OCI-LY7 (cell line): Measurements from ENCODE around the gene AMDHD1. TPM values are rescaled to one million over a fixed set of nuclear protein-coding genes. Genes with fewer than 3 reads are reported as not detected.

Experiments
- BruUV-seq: library from RNA; stranded (reverse); fragments of 400-500 nt; replicated peaks from 2 replicates; lab custom pipeline; 2021; lab: Mats Ljungman, UMichigan
- CTCF ChIA-PET: fragments of 300-600 bp; sonication (Branson Sonifier 250); formaldehyde crosslinking; loops from one replicate; lab custom pipeline; 2022; ENCODE audit warnings: antibody characterized with exemption; ENCODE audit not compliant: unreplicated experiment; lab: Charles Lee
- POLR2A ChIA-PET: fragments of 300-600 bp; sonication (Branson Sonifier 250); formaldehyde crosslinking; loops from one replicate; lab custom pipeline; 2022; ENCODE audit warnings: antibody characterized with exemption; lab: Charles Lee
- DNase-seq: peaks from one replicate; pipeline ENCODE4 v3.0.0-alpha.2; 2015; ENCODE audit warnings: low spot score
- H2AFZ ChIP-seq: fragments of 200-600 bp; sonication (generic), shearing (Covaris generic); 2 replicates; pipeline ENCODE4 v1.6.1; 2014; ENCODE audit warnings: mild to moderate bottlenecking, antibody characterized with exemption, low read length, moderate library complexity
- H3K27ac ChIP-seq: fragments of 200-600 bp; sonication (generic); 2 replicates; pipeline ENCODE4 v1.5.1; 2014; ENCODE audit warnings: mixed run types, low read depth, mild to moderate bottlenecking, moderate library complexity, low read length, inconsistent platforms; ENCODE audit not compliant: poor library complexity, severe bottlenecking
- H3K36me3 ChIP-seq: fragments of 200-600 bp; sonication (generic); 2 replicates; pipeline ENCODE4 v1.6.1; 2014; ENCODE audit warnings: mild to moderate bottlenecking, antibody characterized with exemption, low read length, moderate library complexity, mixed read lengths; ENCODE audit not compliant: insufficient read depth
- H3K4me1 ChIP-seq: fragments of 200-600 bp; sonication (generic); 2 replicates; pipeline ENCODE4 v1.5.1; 2014; ENCODE audit warnings: mild to moderate bottlenecking, low read length; ENCODE audit not compliant: insufficient read depth, poor library complexity, severe bottlenecking
- H3K4me2 ChIP-seq: fragments of 200-600 bp; sonication (generic); 2 replicates; pipeline ENCODE4 v1.6.1; 2014; ENCODE audit warnings: mild to moderate bottlenecking, low read length
- H3K4me3 ChIP-seq: fragments of 200-600 bp; sonication (generic); 2 replicates; pipeline ENCODE4 v1.5.1; 2014; ENCODE audit warnings: mild to moderate bottlenecking, low read depth, low read length; ENCODE audit not compliant: poor library complexity, severe bottlenecking
- H3K79me2 ChIP-seq: fragments of 200-600 bp; sonication (generic); 2 replicates; pipeline ENCODE4 v1.6.1; 2016; ENCODE audit warnings: low read depth, mild to moderate bottlenecking, low read length, moderate library complexity, mixed read lengths; ENCODE audit not compliant: insufficient read depth
- H3K9me2 ChIP-seq: fragments of 200-600 bp; sonication (generic); 2 replicates; pipeline ENCODE4 v1.6.1; 2016; ENCODE audit warnings: mild to moderate bottlenecking, low read length, mixed read lengths; ENCODE audit not compliant: insufficient read depth
- H3K9me3 ChIP-seq: fragments of 200-600 bp; sonication (generic); 2 replicates; pipeline ENCODE4 v1.6.1; 2014; ENCODE audit warnings: mild to moderate bottlenecking, mixed run types, low read length, mixed read lengths
- H4K20me1 ChIP-seq: fragments of 200-600 bp; sonication (generic); 2 replicates; pipeline ENCODE4 v1.6.1; 2014; ENCODE audit warnings: mild to moderate bottlenecking, antibody characterized with exemption, low read length, moderate library complexity, mixed read lengths; ENCODE audit not compliant: insufficient read depth
- CTCF ChIP-seq: fragments of 200-600 bp; sonication (generic); conservative IDR thresholded peaks from 2 replicates; pipeline ENCODE4 v1.5.1; 2014; ENCODE audit warnings: mild to moderate bottlenecking, antibody characterized with exemption, low read length, moderate library complexity, mixed read lengths
- EZH2phosphoT487 ChIP-seq: fragments of 200-600 bp; sonication (generic); IDR thresholded peaks from 2 replicates; pipeline ENCODE4 v1.6.1; 2018; ENCODE audit warnings: low read depth, borderline replicate concordance, mild to moderate bottlenecking, mixed run types, antibody characterized with exemption, low read length, moderate library complexity, mixed read lengths
- intact Hi-C: fragments of 100-400 bp; cut with micrococcal nuclease; formaldehyde crosslinking; loops from one replicate; pipeline ENCODE4 v1.10.0; 2022; ENCODE audit not compliant: unreplicated experiment
- total RNA-seq, 2 experiments: library from RNA; depleted of rRNA in 1 of 2; stranded (reverse); fragments of >200 nt in 1 of 2; shearing (Covaris generic) in 1 of 2; gene quantifications; 2 replicates each; pipeline ENCODE4 v1.2.3, GENCODE V29; 2014 to 2022

Gene AMDHD1
- total RNA-seq, 2 experiments from 2014 or later, result 0.50 to 2.8 TPM

- H3K9me2 ChIP-seq, result no peaks in the 10 kb centered on the region
- H3K36me3 ChIP-seq, result no peaks in the 10 kb centered on the region
- TF ChIP-seq CTCF, result no peak
- no peak for TF ChIP-seq EZH2phosphoT487
- no peaks in the 10 kb centered on the region for H4K20me1 ChIP-seq
- no TSS peak for BruUV-seq
- ChIA-PET CTCF (no interaction called here), POLR2A (interaction anchor here (0.5 to 1.0 kb wide), 3 partner anchors 20 to 410 kb away, joined by 3 read pairs; no protein-coding TSS in a partner anchor)
- intact Hi-C loops, result no loop called here
- no peak overlapping the region for H2AFZ ChIP-seq
- peaks cover 16% of the 10 kb centered on the region for H3K4me1 ChIP-seq
- no peaks in the 10 kb centered on the region for H3K79me2 ChIP-seq
- H3K4me3 ChIP-seq, result no peak overlapping the region
- no peak for DNase-seq
- H3K27ac ChIP-seq, result no peak overlapping the region
- H3K9me3 ChIP-seq, result no peaks in the 10 kb centered on the region
- H3K4me2 ChIP-seq, result no peak overlapping the region
These were observed 32.4 kb downstream of the AMDHD1 start for GRCh38 chr12:95975491-95975890.

- Histone ChIP-seq H3K4me1 (peaks cover 16% of the 10 kb centered on the region), H4K20me1 (no peaks in the 10 kb centered on the region), H3K36me3 (no peaks in the 10 kb centered on the region), H3K79me2 (no peaks in the 10 kb centered on the region), H3K9me3 (no peaks in the 10 kb centered on the region), H2AFZ (no peak overlapping the region), H3K4me3 (no peak overlapping the region), H3K4me2 (no peak overlapping the region), H3K9me2 (no peaks in the 10 kb centered on the region), H3K27ac (no peak overlapping the region)
- ChIA-PET POLR2A (no interaction called here), CTCF (no interaction called here)
- DNase-seq, result no peak
- TF ChIP-seq EZH2phosphoT487 (no peak), CTCF (no peak)
- BruUV-seq, result no TSS peak
- intact Hi-C loops, result no loop called here
These were observed 33.3 kb downstream of the AMDHD1 start for GRCh38 chr12:95976416-95976832.

- Histone ChIP-seq H3K9me3 (no peaks in the 10 kb centered on the region), H3K4me3 (no peak overlapping the region), H3K79me2 (no peaks in the 10 kb centered on the region), H2AFZ (no peak overlapping the region), H4K20me1 (no peaks in the 10 kb centered on the region), H3K4me1 (peaks cover 16% of the 10 kb centered on the region), H3K9me2 (no peaks in the 10 kb centered on the region), H3K27ac (no peak overlapping the region), H3K4me2 (no peak overlapping the region), H3K36me3 (no peaks in the 10 kb centered on the region)
- no peak for TF ChIP-seq EZH2phosphoT487
- TF ChIP-seq CTCF, result no peak
- ChIA-PET CTCF (no interaction called here), POLR2A (interaction anchor here (0.5 to 1.1 kb wide), 6 partner anchors 16 to 970 kb away, joined by 3 to 4 read pairs (median 3); partner anchors contain the start of genes AMDHD1 and CCDC38)
- DNase-seq, result no peak
- BruUV-seq, result no TSS peak
- intact Hi-C loops, result no loop called here
These were observed 34.7 kb downstream of the AMDHD1 start for GRCh38 chr12:95977764-95978305.
